HG03469 (cell line): ENCODE results near the gene ADRA2B.
"Not testable (repeated sequence)": the region's sequence is repeated elsewhere in the genome, so short reads cannot be mapped to it uniquely, and the experiment has no call there.

Experiments
- ATAC-seq: cut with Tn5 transposase; IDR thresholded peaks from one replicate; pipeline ENCODE4 v1.9.1; 2021; ENCODE audit warnings: mild to moderate bottlenecking, moderate library complexity, moderate number of reproducible peaks; ENCODE audit not compliant: unreplicated experiment

The ADRA2B gene

DNA sequence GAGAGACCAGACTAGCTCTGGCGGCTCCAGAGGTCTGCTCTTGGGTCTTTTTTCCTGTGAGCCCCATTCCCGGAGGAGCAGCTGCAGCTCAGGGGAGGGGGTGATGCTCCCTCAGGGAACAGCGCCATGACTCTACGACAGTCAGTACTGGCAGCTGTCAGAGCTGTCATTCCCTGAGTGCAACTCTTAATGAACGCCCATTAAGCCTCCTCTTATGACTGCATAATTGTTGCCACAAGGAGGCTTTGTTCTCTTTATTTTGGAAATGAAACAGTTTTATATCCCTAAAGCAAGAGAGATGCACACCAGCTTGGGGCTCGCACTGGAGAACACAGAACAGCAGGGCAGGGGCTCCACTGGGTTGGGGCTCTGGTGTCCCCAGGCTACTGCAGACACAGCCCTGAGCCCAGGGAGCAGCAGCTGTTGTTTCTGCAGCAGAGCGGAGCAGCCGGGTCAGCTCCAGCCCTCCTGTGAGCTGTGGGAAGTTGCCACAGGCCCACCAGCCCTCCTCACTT, 44.3 kb downstream of the ADRA2B start:
- not testable (repeated sequence) for ATAC-seq

DNA sequence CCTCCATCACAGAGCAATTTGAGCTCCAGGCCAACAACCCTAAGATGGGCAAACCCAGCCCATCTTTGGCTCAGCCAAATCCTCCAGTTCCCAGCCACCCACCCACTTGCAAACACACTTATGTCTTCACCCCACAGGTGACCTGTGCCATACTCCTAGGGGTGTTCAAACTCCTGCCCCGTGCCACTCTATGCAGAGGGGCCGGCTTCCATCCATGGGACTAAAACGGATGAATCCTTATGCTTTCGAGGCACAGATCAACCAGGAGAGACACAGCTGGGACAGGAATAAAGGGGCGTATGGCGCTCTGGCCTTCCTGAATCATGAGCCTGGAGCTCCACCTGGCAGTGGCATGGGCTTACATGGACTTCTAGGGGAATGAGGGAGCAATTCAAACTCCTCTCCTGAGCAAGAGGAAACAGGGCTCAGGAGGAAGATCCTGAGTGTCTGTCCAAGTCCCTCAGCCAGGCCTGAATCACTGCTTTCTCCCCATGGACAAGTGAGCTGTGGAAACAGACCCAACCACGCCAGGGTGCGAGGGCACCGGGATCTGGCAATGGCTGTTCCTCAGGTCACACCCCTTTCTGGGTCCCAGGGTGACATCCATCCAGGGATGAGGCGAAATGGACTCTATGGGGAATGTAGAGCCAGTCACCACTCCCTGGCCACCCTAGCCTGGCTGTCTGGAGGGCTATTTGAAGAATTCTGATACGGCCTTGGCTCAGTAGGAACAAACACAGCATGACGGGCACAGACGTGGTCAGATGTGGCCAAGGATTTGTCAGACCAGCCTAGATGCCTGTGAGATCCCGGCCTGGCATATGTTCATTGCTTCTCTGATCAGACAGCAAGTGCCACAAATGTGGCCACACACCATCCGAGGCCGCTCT, 45.0 kb downstream of the ADRA2B start:
- ATAC-seq, result not testable (repeated sequence)

- not testable (repeated sequence) for ATAC-seq
Measured at GRCh38 chr2:96070351-96070750, 46.0 kb downstream of the ADRA2B start.

DNA sequence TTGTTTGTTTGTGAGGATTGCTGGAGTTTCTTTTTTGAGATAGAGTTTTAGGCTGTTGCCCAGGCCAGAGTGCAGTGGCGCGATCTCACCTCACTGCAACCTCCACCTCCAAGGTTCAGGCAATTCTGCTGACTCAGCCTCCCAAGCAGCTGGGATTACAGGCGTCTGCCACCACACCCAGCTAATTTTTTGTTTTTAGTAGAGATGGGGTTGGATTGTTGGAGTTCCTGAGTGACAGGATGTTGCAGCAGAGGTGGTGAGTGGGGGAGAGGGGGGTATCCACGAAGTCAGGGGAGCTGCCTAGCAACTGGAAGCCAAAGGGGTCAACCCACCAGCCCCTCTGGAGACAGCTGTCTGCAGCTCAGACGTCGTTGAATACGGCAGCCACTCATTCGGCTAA, 46.5 kb downstream of the ADRA2B start:
- not testable (repeated sequence) for ATAC-seq

- ATAC-seq, result not testable (repeated sequence)
Measured at GRCh38 chr2:96067902-96068581, 48.3 kb downstream of the ADRA2B start.

DNA sequence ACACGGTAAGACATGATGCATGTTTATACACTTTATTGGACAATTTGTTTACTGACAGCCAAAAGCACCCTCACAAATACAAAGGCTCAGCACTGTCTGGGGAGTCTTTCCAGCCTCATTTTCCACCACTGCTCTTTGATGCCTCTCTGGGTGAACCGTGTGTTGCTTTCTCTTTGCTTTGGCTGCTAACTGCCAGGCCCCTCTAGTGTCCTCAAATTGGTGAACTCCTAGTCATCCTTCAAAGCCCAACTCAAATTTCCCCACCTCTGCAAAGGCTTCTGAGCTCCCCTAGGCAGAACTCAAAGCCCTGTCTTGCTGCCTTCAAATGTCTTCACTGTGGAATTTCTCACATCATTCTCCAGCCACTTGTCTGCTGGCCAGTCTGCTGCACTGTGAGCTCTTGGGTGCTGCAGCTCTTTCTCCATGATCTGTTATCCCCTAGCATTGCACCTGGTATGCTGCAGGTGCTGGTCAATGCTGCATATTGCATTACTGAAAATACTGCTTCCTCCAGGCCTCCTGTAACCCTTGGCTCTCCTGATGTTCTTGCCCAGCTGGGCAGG, 49.2 kb downstream of the ADRA2B start:
- ATAC-seq, result not testable (repeated sequence)

DNA sequence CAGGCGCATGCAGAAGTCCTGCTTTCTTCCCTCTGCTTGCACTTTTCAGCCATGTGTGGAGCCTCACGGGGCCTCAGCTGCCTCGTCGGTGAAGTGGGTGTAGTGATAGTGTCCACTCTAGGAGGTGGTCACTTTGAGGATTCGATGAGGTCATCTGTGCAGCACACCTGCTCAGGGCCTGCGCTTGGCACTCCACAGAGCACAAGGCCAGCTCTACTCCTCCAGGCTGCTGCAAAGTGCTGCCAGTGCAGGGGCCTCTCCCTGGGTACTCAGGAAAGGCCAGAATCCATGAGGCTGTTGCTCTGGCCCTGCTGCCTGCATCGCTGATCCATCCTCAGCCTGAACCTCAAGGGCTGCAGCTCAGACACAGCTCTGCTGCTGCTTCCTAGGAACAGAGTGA, 49.9 kb downstream of the ADRA2B start:
- ATAC-seq, result not testable (repeated sequence)

- ATAC-seq, result not testable (repeated sequence)
Measured at GRCh38 chr2:96065954-96066353, 50.4 kb downstream of the ADRA2B start.

DNA sequence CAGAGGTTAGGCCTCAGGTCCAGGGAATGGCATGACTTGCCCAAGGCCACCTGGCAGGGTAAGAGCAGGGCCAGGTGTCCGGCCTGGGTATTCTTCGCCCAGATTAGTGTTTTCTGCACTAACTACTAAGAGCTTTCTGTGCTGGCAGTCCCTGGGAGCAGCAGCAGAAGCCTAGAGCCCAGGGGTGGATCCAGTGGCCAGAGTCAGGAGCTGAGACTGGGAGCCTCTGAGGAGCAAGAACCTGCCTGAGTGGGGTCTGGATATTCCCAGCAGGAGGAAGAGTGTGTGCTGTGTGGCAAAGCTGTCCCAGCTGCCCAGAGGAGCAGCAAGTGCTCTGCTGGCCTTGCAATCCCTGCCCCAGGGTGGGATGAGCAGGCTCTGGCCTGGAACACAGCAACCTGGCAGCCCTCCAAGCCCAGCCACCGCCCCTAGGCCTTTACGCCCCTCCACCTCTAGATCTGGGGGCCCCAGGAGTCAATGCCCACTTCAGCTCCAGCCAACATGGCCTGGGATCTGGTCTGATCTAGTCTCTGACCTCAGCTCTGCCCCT, 50.9 kb downstream of the ADRA2B start:
- no peak for ATAC-seq

GRCh38 chr2:96064760-96065159, 51.6 kb downstream of the ADRA2B start:
- not testable (repeated sequence) for ATAC-seq

DNA sequence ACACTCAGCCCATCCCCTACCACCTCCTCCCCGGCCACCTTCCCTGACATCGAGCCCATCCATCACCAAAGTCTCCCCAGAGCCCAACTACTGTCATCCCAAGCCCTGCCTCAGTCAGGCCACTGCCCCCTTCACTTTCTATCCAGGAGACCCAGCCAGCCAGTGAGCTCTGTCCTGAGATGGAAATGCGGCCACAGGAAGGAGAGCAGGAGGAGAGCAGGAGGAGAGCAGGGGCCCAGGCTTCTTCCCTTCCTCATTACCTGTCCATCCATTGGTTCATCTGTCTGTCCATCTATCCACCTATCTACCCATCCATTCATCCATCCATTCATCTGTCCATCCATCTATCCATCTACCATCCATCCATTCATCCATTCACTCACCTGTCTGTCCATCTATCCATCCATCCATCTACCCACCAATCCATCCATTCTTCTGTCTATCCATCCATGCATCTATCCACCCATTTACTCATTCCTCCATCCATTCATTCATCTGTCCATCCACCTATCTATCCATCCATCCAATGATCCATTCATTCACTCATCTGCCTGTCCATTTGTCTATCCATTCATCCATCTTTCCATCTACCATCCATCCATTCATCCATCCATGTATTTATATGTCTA, 52.2 kb downstream of the ADRA2B start:
- ATAC-seq, result not testable (repeated sequence)

GRCh38 chr2:96063116-96063899, 53.1 kb downstream of the ADRA2B start:
- ATAC-seq, result not testable (repeated sequence)
